NCI-H524 (cell line): Measurements from ENCODE around the gene MATK.
A peak's percentile ranks its signal among the peaks of the same experiment; 100 is the strongest.
"Not testable (repeated sequence)": the region's sequence is repeated elsewhere in the genome, so short reads cannot be mapped to it uniquely, and the experiment has no call there.

Source experiments
- DNase-seq, 2 experiments: peaks; one replicate each; lab custom pipeline; 2025; lab: John Stamatoyannopoulos, UW

Gene MATK

DNA sequence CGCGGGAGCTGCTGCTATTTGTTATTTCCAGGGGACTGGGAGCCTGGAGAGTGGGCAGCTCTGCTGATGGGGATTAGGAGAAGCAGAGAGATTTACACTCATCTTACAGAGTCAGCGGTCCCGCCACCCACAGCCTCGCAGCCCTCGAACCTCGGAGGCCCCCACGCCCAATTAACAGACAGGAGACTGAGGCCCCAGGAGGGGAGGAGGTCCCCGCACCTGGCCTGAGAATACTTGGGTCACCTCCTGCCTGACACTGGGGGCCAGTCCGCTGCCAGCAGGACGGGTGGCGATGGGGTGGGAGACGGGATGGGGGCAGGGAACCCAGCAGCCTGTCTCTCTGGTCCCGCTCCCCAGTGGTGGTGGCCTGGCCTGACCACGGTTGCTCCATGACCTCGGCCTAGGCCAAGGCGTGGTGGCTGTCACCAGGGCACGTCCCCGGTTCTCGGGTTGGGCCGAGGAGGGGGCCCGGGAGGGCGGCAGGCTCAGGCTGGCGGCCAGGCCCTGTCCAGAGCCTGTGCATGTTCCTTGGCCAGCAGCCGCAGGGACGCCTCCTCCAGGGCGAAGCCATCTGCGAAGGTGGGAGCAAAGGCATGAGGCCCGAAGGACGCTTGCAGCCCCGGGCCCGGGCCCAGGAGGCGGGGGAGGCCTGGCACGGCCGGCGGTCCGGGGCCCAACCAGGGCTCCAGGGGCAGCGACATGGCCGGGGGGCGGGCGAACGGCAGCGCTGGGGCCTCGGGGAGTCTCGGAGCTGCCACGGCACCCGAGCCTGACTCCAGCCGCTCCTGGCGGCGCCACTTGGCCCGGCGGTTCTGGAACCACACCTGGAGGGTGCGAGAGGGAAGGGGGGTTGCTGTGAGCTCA, 15.8 kb downstream of the MATK start:
- DNase-seq: no peak

GRCh38 chr19:3769494-3769893, 16.7 kb downstream of the MATK start:
- DNase-seq: no peak

GRCh38 chr19:3768748-3769099, 17.5 kb downstream of the MATK start:
- no peak for DNase-seq

DNA sequence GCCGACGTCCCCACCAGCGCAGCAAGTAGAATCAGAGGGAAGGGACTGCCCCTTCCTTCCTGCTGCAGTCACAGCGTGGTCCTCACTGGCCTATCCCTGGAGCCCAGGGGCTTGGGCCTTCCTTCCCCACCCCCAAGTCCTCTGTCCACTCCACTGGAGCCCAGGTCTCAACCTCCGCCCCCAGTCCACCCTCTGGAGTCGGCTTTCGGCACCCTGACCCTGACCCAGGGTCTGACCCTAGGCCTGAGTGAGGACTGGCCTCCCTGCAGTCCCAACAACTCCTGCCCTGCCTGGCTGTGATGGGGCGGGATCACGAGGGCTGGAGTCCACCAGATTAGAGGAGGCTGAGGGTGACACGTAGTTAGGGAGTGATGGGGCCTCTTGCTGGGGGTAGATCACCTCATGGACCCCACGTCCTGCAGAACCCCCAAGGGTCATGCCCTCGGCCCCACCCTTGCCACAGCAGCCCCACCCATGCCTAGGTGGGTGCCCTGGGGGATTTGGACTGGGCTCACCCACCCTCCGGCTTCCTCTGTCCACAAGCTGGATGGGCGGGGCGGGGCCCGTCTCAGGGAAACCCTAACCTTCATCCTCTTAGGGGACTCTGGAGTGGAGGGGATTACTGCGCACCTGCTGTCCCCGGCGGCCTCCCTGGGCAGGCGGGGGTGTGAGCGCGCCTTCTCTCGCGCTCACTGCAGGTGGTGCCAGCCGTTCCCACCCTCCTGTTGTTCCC, 18.0 kb downstream of the MATK start:
- DNase-seq: peak; percentile 89 to 92

DNA sequence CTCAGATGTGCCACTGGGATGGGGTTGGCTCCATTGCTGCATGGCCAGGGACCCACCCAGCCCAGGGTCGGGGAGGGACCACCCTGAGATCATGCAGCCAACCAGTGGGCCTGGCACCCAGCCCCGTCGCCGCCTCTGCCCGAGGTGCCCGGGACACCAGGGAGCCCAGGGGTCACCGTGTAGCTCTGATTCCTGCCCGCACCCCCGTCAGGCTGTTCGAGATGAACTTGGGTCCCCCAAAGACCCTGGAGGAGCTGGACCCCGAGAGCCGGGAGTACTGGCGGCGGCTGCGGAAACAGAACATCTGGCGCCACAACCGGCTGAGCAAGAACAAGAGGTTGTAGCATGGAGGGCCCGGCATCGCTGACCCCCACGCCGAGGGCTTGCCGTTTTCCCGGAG, 19.1 kb downstream of the MATK start:
- DNase-seq: no peak

DNA sequence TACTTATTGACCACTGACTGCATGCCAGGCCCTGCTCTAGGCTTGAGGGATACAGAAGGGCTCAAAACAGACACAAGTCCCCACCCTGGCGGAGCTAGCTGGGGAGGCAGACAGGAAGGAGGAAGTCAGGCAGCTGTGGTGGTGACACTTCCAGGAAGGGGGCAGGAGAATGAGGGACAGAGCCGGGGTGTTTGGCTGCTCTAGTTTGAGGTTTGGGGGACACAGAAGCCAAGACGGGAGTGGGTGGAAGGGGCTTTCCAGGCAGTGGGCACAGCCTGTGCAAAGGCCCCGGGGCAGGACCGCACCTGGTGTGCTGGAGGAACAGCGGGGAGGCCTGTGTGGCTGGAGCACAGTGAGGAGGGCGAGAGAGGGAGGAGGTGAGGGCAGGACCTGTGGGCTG, 19.7 kb downstream of the MATK start:
- no peak for DNase-seq

- not testable (repeated sequence) for DNase-seq
These were observed 20.4 kb downstream of the MATK start for GRCh38 chr19:3765757-3766156.

DNA sequence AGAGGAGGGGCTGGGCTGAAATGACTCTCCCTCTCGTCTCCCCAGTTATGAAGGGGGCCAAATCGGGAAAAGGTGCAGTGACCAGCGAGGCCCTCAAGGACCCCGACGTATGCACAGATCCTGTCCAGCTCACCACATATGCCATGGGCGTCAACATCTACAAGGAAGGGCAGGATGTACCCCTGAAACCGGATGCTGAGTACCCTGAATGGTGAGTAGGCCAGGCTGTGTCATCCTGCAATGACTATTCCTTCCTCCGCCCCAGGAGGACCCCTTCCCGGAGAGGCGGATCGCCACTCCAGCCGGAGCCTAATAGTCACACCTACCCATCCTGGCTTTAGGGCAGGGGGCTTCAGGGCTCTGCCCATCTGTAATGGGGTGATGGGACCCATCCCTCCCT, 21.1 kb downstream of the MATK start:
- no peak for DNase-seq

- peak; percentile 99 to 100 for DNase-seq
These were observed 23.4 kb downstream of the MATK start, which contains the start of gene MRPL54 for GRCh38 chr19:3762501-3763459. Gene MRPL54, plus strand, starts transcription at chr19:3762682. Its CDS starts 19 bp downstream, at chr19:3762701.

- no peak for DNase-seq
These were observed 24.1 kb downstream of the MATK start for GRCh38 chr19:3762130-3762473.

GRCh38 chr19:3761382-3762129, 24.6 kb downstream of the MATK start, which contains the start of gene APBA3:
Gene APBA3, minus strand, starts transcription at chr19:3761692. Its CDS starts 1,428 bp downstream, at chr19:3760264.
- peak; percentile 94 to 95 for DNase-seq

DNA sequence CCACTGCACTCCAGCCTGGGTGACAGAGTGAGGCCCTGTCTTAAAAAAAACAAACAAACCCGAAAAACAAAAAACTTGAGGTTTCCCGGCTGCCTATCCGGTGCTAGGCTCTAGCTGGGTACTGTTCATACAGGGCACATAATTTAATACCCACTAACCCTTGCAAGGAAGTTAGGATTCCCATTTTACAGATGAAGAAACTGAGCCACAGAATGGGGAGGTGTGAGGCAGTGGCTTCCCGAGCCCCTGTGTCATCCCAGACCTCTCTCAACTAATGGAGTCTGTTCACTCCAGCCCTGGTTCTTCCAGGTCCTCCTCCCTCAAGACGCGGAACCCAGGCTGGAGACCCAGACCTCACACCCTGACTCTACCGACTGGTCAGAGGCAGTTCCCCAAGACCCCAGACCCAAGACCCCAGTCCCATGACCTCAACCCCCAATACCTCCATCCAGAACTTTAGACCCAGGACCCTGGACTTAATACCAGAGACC, 25.3 kb downstream of the MATK start:
- DNase-seq: no peak

GRCh38 chr19:3759482-3760254, 26.5 kb downstream of the MATK start:
- no peak for DNase-seq

DNA sequence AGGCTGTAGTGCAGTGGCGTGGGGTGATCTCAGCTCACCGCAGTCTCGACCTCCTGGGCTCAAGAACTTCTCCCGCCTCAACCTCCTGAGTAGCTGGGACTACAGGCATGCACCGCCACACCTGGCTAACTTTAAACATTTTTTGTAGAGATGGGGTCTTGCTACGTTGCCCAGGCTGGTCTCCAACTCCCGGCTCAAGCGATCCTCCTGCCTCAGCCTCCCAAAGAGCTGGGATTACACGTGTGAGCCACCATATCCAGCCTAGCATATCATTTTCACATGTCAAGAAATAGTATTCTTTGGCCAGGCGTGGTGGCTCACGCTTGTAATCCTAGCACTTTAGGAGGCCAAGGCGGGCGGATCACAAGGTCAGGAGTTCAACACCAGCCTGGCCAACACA, 27.9 kb downstream of the MATK start:
- DNase-seq: not testable (repeated sequence)

- not testable (repeated sequence) for DNase-seq
These were observed 28.5 kb downstream of the MATK start for GRCh38 chr19:3757705-3758104.

- no peak for DNase-seq
These were observed 32.4 kb downstream of the MATK start for GRCh38 chr19:3753631-3754410.

GRCh38 chr19:3752492-3752891, 33.7 kb downstream of the MATK start:
- no peak for DNase-seq

- DNase-seq: no peak
These were observed 34.9 kb downstream of the MATK start for GRCh38 chr19:3751236-3751635.

DNA sequence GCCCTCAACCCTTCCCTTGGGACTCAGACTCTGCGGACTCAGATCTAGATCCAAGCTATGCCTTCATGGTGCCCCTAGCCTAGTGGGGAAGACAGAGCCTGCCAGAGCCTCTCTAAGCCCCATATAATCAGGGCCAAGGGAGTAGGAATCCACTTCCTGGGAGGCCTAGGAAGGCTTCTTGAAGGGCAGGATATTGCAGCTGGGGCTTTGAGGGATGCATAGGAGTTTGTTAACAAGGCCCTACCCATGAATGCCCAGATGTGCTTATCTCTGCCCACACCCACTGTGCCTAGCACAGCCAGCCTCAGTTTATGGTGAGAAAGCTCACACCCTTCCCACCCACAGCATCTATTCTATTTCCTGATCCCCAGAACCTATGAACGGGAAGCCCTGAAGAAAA, 36.0 kb downstream of the MATK start:
- DNase-seq: no peak

DNA sequence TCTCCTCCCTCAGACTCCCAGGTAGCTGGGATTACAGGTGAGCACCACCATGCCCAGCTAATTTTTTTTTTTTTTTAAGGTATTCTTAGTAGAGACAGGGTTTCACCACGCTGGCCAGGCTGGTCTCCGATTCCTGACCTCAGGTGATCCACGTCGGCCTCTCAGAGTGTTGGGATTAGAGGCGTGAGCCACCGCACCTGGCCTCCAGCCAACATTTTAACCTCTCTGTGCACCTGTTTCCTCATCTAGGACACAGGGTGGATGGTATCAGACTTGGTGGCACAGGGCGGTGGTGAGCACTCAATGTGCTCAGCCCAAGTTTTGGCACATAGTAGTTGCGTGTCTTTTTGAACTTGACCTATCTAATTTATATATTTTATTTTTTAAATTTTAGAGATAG, 37.2 kb downstream of the MATK start:
- no peak for DNase-seq
